RWPE1 (cell line): ENCODE data around the gene SOX13.
"Not testable (repeated sequence)": the region's sequence is repeated elsewhere in the genome, so short reads cannot be mapped to it uniquely, and the experiment has no call there.

ENCODE experiments used
- CTCF ChIA-PET: fragments of 350-600 bp; sonication (Branson Sonifier 250); formaldehyde crosslinking; extraction: SDS; loops from one replicate; lab custom pipeline; 2021; lab: Yijun Ruan, JAX
- POLR2A ChIA-PET: fragments of 400-600 bp; formaldehyde crosslinking; extraction: SDS; loops from one replicate; lab custom pipeline; 2020; ENCODE audit warnings: antibody characterized with exemption; ENCODE audit not compliant: low non-redundant PET; lab: Yijun Ruan, JAX
- DNase-seq: peaks from one replicate; pipeline ENCODE4 v3.0.0; 2012; ENCODE audit warnings: low spot score
- H3K27ac ChIP-seq: fragments of 450-650 bp; 2 replicates; pipeline ENCODE4 v1.5.1; 2017
- TF ChIP-seq, protein P1 (sequence below): fragments of 450-650 bp; conservative IDR thresholded peaks from 2 replicates; pipeline ENCODE4 v1.5.1; 2017; ENCODE audit warnings: low read depth, mild to moderate bottlenecking

The SOX13 gene

DNA sequence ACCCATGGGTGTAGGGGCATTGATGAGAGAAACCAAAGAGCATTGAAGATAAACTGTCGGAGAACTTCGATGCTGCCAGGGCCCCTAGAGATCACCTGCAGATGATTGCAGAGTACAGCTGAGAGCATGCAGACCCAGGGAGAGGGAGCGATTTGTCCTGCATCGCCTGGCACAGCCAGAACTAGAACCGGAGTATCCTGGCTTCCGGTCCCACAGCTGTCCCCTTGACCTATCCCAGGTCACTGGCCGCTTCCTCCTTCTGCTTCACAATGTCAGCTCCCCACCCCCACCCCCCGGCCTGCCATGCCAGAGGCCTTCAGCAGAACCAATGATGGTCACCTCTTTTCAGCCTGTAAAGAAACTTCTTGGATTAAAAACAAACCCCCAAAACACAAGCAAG, 29.2 kb upstream of the SOX13 start:
- TF ChIP-seq, protein P1, sequence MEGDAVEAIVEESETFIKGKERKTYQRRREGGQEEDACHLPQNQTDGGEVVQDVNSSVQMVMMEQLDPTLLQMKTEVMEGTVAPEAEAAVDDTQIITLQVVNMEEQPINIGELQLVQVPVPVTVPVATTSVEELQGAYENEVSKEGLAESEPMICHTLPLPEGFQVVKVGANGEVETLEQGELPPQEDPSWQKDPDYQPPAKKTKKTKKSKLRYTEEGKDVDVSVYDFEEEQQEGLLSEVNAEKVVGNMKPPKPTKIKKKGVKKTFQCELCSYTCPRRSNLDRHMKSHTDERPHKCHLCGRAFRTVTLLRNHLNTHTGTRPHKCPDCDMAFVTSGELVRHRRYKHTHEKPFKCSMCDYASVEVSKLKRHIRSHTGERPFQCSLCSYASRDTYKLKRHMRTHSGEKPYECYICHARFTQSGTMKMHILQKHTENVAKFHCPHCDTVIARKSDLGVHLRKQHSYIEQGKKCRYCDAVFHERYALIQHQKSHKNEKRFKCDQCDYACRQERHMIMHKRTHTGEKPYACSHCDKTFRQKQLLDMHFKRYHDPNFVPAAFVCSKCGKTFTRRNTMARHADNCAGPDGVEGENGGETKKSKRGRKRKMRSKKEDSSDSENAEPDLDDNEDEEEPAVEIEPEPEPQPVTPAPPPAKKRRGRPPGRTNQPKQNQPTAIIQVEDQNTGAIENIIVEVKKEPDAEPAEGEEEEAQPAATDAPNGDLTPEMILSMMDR = no peak
- POLR2A ChIA-PET = no interaction called here
- DNase-seq = no peak
- H3K27ac ChIP-seq = no peak overlapping the region
- CTCF ChIA-PET = interaction anchor here (0.6 to 0.7 kb wide), 2 partner anchors 18 to 219 kb away, joined by 5 to 8 read pairs; no protein-coding TSS in a partner anchor

- no peak overlapping the region for H3K27ac ChIP-seq
- ChIA-PET CTCF (interaction anchor here (1.0 kb wide), 1 partner anchor 173 kb away, joined by 3 read pairs; no protein-coding TSS in a partner anchor), POLR2A (no interaction called here)
- no peak for DNase-seq
- TF ChIP-seq, protein P1 = no peak
Measured at GRCh38 chr1:204044448-204044847, 28.5 kb upstream of the SOX13 start.

DNA sequence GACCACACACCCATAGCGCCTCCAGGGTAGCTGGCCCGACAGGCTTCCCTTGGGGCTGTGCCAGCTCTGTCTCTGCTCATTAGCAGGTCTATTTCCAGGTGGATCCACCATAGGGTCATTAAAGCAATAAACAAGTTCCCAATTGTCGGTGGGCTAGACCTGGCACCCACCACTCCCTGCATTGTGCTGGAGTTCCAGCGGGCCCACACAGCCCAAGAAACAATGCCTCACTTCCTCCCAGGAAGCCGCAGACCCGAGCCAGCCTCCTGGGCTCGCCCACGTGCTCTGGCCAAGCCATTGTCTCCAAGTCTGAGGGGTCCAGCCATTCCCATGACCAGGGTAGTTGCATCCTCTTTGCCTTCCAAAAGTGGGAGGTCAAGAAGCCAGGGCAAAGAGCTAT, 27.5 kb upstream of the SOX13 start:
- ChIA-PET POLR2A (no interaction called here), CTCF (interaction anchor here (1.0 kb wide), 1 partner anchor 174 kb away, joined by 3 read pairs; no protein-coding TSS in a partner anchor)
- TF ChIP-seq, protein P1 = no peak
- H3K27ac ChIP-seq = no peak overlapping the region
- DNase-seq = no peak

DNA sequence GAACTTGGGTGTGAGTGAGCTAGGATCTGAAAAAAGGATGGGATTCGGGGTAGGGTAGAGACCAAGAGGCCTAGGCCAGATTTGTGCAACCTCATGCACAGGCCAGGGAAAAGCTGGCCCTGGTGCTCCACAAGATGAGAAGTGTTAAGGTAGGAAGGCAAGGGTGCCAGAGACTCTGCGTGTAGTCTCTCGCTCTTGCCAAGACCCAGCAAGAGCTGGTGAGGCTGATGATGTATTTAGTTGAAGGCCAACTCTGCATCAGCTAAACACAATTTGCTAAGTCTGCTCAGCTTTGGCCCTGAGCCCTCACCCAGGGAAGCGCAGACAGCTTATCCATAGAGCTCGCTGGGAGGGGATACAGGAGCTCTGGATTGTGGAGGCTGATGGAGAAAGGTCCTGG, 26.6 kb upstream of the SOX13 start:
- H3K27ac ChIP-seq = no peak overlapping the region
- ChIA-PET POLR2A (interaction anchor here (0.6 kb wide), 1 partner anchor 181 kb away, joined by 4 read pairs; no protein-coding TSS in a partner anchor), CTCF (interaction anchor here (0.7 kb wide), 1 partner anchor 82 kb away, joined by 7 read pairs; no protein-coding TSS in a partner anchor)
- DNase-seq = no peak
- TF ChIP-seq, protein P1 = no peak

DNA sequence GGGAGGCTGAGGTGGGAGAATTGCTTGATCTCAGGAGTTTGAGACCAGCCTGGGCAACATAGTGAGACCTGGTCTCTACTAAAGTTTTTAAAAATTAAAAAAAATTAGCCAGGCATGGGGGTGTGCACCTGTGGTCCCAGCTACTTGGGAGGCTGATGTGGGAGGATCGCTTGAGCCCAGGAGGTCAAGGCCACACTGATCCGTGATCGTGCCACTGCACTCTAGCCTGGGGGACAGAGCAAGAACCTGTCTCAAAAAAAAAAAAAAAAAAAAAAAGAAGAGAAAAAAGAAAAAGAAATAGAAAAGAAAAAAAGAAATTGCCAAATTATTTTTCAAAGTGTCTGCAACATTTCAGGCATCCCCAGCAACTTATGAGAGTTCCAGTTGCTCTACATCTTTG, 24.1 kb upstream of the SOX13 start:
- POLR2A ChIA-PET, DNase-seq, H3K27ac ChIP-seq: not testable (repeated sequence)
- CTCF ChIA-PET = interaction anchor here (0.6 to 0.7 kb wide), 2 partner anchors 67 to 80 kb away, joined by 4 read pairs; no protein-coding TSS in a partner anchor

GRCh38 chr1:204051258-204051657, 21.7 kb upstream of the SOX13 start:
- CTCF ChIA-PET = interaction anchor here (0.6 kb wide), 1 partner anchor 145 kb away, joined by 3 read pairs; no protein-coding TSS in a partner anchor
- POLR2A ChIA-PET = no interaction called here
- TF ChIP-seq, protein P1 = no peak
- no peak overlapping the region for H3K27ac ChIP-seq
- no peak for DNase-seq

DNA sequence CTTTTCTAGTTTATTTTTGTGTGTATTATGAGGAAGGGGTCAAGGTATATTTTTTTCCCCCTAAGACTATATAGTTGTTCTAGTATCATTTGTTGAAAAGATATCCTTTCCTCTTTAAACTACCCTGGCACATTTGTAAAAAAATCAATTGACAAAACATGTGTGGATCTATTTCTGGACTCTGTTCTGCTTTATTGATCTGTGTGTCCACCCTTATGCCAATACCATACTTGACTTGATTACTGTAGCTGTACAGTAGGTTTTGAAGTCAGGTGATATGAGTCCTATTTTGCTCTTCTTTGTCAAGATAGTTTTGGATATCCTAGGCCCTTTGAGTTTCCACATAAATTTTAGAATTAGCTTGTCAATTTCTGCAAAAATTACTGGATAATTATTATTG, 21.2 kb upstream of the SOX13 start:
- CTCF ChIA-PET = interaction anchor here (0.6 kb wide), 1 partner anchor 146 kb away, joined by 3 read pairs; no protein-coding TSS in a partner anchor
- TF ChIP-seq, protein P1 = no peak
- DNase-seq = no peak
- POLR2A ChIA-PET = no interaction called here
- no peak overlapping the region for H3K27ac ChIP-seq
